OCI-M2 (cell line): ENCODE results near the gene SIMC1.
"Not testable (repeated sequence)": the region's sequence is repeated elsewhere in the genome, so short reads cannot be mapped to it uniquely, and the experiment has no call there.

Source experiments
- DNase-seq: peaks from one replicate; lab custom pipeline; 2025; ENCODE audit not compliant: unreplicated experiment; lab: John Stamatoyannopoulos, UW

Gene SIMC1

DNA sequence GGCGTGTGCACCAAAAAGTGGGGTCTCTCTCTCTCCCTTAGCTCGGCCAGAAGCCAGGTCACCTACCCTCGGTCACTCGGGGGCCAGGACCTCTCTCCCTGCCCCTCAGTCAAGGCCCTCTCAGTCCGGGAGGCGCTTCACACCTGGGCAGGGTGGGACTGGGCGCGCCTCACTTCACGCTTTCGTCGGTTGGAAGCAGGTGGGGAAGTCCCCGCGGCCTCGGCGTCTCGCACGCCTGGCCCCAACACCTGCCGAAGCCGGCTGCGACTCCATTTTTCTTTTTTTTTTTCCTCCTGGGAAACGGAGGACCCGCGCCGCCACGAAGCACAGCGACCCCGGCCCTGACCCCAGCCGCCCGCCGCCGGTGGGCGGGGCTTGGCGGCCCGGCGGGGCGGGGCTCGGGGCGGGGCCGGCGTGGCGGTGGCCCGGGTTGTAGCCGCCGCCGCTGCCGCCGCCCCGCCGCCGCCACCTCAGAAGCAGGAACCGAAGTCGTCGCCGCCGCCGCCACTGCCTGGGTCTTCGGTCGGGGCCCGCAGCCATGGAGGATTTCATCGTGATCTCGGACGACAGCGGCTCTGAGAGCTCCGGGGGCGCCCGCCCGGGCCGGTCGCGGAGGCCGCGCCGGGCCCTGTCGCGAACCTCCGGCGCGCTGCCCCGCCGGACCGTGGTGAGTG, at the start of gene SIMC1:
Gene SIMC1 (plus strand): TSS at position 454 of the 674 bp plus-strand sequence. CDS start 85 bp downstream, at position 539.
- DNase-seq = not testable (repeated sequence)

GRCh38 chr5:176188506-176189193, 49.6 kb upstream of the SIMC1 start:
- DNase-seq = no peak

GRCh38 chr5:176189857-176190256, 48.4 kb upstream of the SIMC1 start:
- DNase-seq = no peak

- no peak for DNase-seq
Measured at GRCh38 chr5:176190886-176191755, 47.1 kb upstream of the SIMC1 start.

DNA sequence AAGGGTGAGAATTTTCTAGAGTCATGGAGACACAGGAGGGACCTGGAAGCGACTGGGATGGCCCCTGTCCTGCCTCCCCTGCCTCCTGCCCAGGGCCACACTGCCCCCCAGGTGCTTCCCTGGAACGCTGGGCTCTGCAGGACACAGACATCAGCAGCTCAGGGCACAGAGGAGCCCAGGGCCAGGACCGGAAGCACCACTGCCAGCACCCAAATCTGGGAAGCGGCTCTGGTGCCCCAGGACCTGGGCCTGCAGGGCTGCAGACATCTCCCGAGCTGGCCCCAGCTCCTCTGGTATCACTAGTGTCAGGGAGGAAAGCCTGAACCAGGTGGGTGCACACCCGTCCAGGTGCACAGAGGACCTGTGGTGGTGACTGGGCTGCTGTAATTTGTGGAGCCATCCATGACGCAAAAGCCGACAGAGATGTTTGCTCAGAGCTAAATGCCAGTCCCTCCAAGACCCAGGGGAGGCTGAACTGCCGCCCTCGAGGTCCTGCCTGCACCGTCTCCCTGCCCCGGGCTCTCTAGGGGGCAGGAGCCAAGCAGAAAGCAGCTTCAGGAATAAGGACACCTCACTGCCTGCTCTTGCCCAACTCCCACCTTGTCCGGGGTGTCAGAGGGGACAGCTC, 46.0 kb upstream of the SIMC1 start:
- DNase-seq = no peak

DNA sequence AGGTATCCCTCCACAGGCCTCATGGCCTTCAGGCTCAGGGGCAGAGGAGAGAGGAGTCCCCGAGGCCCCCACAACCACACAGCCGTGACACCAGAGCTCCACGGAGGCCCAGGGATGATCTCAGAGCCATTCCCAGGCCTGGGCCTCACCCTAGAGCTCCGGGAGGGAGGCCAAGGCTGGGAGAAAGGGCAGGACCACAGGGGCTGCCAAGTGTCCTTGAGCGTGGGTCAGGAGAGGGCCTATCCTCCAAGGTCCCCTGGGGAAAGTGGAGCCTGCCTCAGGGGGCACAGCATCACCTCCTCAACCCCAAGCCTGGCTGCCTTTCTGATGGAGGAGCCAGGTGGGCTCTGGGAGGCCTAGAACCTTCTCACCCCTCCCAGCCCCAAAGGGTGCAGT, 45.5 kb upstream of the SIMC1 start:
- not testable (repeated sequence) for DNase-seq

DNA sequence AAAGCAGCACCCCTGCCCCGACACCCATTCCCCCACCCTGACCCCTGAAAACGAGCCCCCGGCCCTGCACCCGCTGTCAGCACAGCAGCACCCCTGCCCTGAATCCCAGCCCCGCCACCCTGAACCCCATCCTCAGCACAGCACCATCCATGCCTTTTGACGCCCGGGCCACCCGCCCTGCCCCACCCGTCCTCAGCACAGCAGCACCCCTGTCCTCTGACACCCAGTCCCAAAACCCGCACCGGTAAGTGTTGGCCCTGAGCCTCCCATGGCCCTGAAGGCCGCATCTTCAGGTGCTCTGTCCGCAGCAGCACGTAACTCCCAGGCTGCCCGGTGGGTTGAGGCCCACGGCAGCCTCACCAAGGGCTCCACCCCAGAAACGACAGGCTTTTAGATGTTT, 44.6 kb upstream of the SIMC1 start:
- not testable (repeated sequence) for DNase-seq

- DNase-seq = not testable (repeated sequence)
Measured at GRCh38 chr5:176194238-176195083, 43.8 kb upstream of the SIMC1 start.

DNA sequence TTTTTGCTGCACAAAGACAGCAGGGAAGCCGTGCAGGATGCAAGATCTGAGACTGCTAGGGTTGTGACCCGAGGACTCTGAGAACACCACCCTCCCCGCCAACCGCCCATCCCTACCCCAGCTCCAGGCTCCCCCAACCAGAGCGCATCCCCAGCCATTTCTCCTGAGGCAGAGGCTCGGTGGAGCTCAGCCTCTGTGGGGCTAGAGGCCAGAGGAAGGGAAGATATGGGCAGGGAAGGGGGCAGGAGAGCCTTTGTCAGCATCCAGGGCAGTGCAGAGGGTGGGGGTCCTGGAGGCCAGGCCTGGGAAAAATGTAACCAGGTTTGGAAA, 43.2 kb upstream of the SIMC1 start:
- not testable (repeated sequence) for DNase-seq

- DNase-seq = not testable (repeated sequence)
Measured at GRCh38 chr5:176195487-176196207, 42.6 kb upstream of the SIMC1 start.

DNA sequence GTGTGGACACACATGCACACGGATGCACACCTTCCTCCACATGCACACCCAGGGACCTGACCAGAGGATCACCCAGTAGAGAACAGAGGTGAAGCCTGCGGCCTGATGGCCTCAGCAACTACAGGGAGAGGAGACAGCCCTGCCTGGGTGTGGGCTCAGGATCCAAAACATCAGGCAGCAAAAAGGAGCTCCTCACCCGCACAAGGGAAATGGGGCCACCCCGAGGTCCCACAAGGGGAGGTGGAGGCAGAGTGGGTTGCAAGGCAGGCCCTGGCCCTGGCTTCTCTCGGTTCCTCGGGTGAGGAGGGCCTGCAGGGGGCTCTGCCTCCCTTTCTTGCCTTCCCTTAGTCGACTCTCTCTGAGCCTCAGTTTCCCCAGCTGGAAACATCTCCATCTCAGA, 41.4 kb upstream of the SIMC1 start:
- DNase-seq = not testable (repeated sequence)

- DNase-seq = not testable (repeated sequence)
Measured at GRCh38 chr5:176197234-176197858, 40.9 kb upstream of the SIMC1 start.

DNA sequence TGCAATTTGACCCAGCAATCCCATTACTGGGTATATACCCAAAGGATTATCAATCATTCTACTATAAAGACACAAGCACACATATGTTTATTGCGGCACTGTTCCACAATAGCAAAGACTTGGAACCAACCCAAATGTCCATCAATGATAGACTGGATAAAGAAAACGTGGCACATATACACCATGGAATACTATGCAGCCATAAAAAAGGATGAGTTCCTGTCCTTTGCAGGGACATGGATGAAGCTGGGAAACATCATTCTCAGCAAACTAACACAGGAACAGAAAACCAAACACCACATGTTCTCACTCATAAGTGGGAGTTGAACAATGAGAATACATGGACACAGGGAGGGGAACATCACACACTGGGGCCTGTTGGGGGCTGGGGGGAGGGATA, 39.9 kb upstream of the SIMC1 start:
- not testable (repeated sequence) for DNase-seq

- DNase-seq = not testable (repeated sequence)
Measured at GRCh38 chr5:176198991-176199733, 39.1 kb upstream of the SIMC1 start.

GRCh38 chr5:176199803-176200399, 38.3 kb upstream of the SIMC1 start:
- not testable (repeated sequence) for DNase-seq

DNA sequence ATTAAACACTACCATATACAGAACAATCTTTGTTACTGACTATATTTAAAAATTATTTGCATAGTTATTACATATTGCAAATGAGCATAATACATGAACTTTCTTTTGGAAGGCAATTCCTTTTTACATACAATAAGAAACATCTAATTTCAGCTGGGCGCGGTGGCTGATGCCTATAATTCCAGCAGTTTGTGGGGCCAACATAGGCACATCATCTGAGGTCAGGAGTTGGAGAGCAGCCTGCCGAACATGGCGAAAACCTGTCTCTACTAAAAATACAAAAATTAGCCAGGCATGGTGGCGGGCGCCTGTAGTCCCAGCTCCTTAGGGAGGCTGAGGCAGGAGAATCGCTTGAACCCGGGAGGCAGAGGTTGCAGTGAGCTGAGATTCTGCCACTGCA, 36.4 kb upstream of the SIMC1 start:
- no peak for DNase-seq

- no peak for DNase-seq
Measured at GRCh38 chr5:176203086-176203485, 35.1 kb upstream of the SIMC1 start.

GRCh38 chr5:176203535-176203934, 34.7 kb upstream of the SIMC1 start:
- not testable (repeated sequence) for DNase-seq
